Neuronal stem cell (in vitro differentiated cells): ENCODE measurements around the gene USP53.

ENCODE experiments used
- DNase-seq: peaks from one replicate; pipeline ENCODE4 v3.0.0-alpha.2; 2013; ENCODE audit warnings: low spot score
- H2AFZ ChIP-seq: one replicate; pipeline ENCODE4 v1.6.1; 2013; ENCODE audit warnings: mild to moderate bottlenecking, low read length, inconsistent platforms
- H2AK5ac ChIP-seq: 2 replicates; pipeline ENCODE4 v1.6.1; 2013; ENCODE audit warnings: low read depth, mild to moderate bottlenecking, inconsistent platforms, low read length, moderate library complexity, mixed read lengths
- H2BK120ac ChIP-seq: 2 replicates; pipeline ENCODE4 v1.6.1; 2013; ENCODE audit warnings: low read depth, mild to moderate bottlenecking, inconsistent platforms, low read length, moderate library complexity, mixed read lengths
- H2BK12ac ChIP-seq: one replicate; pipeline ENCODE4 v1.6.1; 2013; ENCODE audit warnings: low read length, inconsistent platforms
- H2BK15ac ChIP-seq: 2 replicates; pipeline ENCODE4 v1.6.1; 2013; ENCODE audit warnings: mild to moderate bottlenecking, low read length, inconsistent platforms, mixed read lengths
- H2BK5ac ChIP-seq: one replicate; pipeline ENCODE4 v1.6.1; 2013; ENCODE audit warnings: inconsistent platforms, mild to moderate bottlenecking, low read length, moderate library complexity
- H3K14ac ChIP-seq: one replicate; pipeline ENCODE4 v1.6.1; 2013; ENCODE audit warnings: low read length, inconsistent platforms
- H3K18ac ChIP-seq: 2 replicates; pipeline ENCODE4 v1.6.1; 2013; ENCODE audit warnings: low read length, inconsistent platforms
- H3K23ac ChIP-seq: 2 replicates; pipeline ENCODE4 v1.6.1; 2013; ENCODE audit warnings: low read depth, mild to moderate bottlenecking, mixed read lengths, low read length, inconsistent platforms; ENCODE audit not compliant: poor library complexity
- H3K27ac ChIP-seq: replicated peaks from 3 replicates; pipeline ENCODE4 v1.5.1; 2013; ENCODE audit warnings: low read length, inconsistent platforms
- H3K27me3 ChIP-seq, 3 experiments: 2 replicates each; pipeline ENCODE4 v1.6.1; 2013; ENCODE audit warnings: low read length in 3 of 3, mild to moderate bottlenecking in 2 of 3, inconsistent platforms in 1 of 3, low read depth in 1 of 3, mixed read lengths in 1 of 3, moderate library complexity in 1 of 3; ENCODE audit not compliant: control insufficient read depth in 3 of 3, insufficient read depth in 3 of 3
- H3K36me3 ChIP-seq, 2 donors: replicated peaks in 1 of 2; 2 replicates each; pipeline ENCODE4 v1.6.1; 2013; ENCODE audit warnings: low read length in 2 of 2; ENCODE audit not compliant: control insufficient read depth in 2 of 2, insufficient read depth in 2 of 2
- H3K4ac ChIP-seq: 2 replicates; pipeline ENCODE4 v1.6.1; 2013; ENCODE audit warnings: inconsistent platforms, mild to moderate bottlenecking, low read length, moderate library complexity
- H3K4me1 ChIP-seq, 2 donors: 1 replicate in 1 of 2; 2 replicates in 1 of 2; pipeline ENCODE4 v1.6.1; 2013; ENCODE audit warnings: low read length in 2 of 2, low read depth in 1 of 2; ENCODE audit not compliant: control insufficient read depth in 2 of 2, insufficient read depth in 1 of 2
- H3K4me2 ChIP-seq: one replicate; pipeline ENCODE4 v1.6.1; 2013; ENCODE audit warnings: mild to moderate bottlenecking, low read length, inconsistent platforms; ENCODE audit not compliant: insufficient read depth, poor library complexity, severe bottlenecking
- H3K4me3 ChIP-seq, 2 donors: 2 replicates each; pipeline ENCODE4 v1.5.1; 2013; ENCODE audit warnings: low read length in 2 of 2, mild to moderate bottlenecking in 2 of 2, inconsistent platforms in 1 of 2, moderate library complexity in 1 of 2
- H3K79me1 ChIP-seq: one replicate; pipeline ENCODE4 v1.6.1; 2013; ENCODE audit warnings: low read depth, mild to moderate bottlenecking, inconsistent platforms, low read length, moderate library complexity
- H3K9ac ChIP-seq: one replicate; pipeline ENCODE4 v1.6.1; 2013; ENCODE audit warnings: mild to moderate bottlenecking, low read depth, low read length, inconsistent platforms; ENCODE audit not compliant: poor library complexity
- H3K9me3 ChIP-seq, 2 donors: replicated peaks in 1 of 2; 2 replicates each; pipeline versions ENCODE3 to v1.6.1; 2013; ENCODE audit warnings: low read length in 2 of 2, mild to moderate bottlenecking in 2 of 2, inconsistent platforms in 1 of 2, low read depth in 1 of 2, mixed read lengths in 1 of 2, moderate library complexity in 1 of 2; ENCODE audit not compliant: control insufficient read depth in 2 of 2, insufficient read depth in 1 of 2
- H4K8ac ChIP-seq: one replicate; pipeline ENCODE4 v1.6.1; 2013; ENCODE audit warnings: low read depth, mild to moderate bottlenecking, inconsistent platforms, low read length, moderate library complexity
- H4K91ac ChIP-seq: one replicate; pipeline ENCODE4 v1.6.1; 2013; ENCODE audit warnings: low read length, low read depth, mild to moderate bottlenecking, inconsistent platforms; ENCODE audit not compliant: poor library complexity
- WGBS, 2 donors: extraction: QIAGEN DNeasy Blood & Tissue Kit; methylation state at CpG; one replicate each; pipeline ENCODE4 v1.1.7; 2013; ENCODE audit warnings: missing lambda C conversion rate in 2 of 2, mixed read lengths in 1 of 2; ENCODE audit not compliant: insufficient read length in 2 of 2, insufficient replicate concordance in 1 of 2; ENCODE audit errors: extremely low coverage in 2 of 2; 5-methylcytosine and 5-hydroxymethylcytosine counted together

USP53 gene

GRCh38 chr4:119218093-119218492, 5.6 kb downstream of the USP53 start:
- WGBS, 2 donors: no CpG with 5 or more reads among the region's 1 CpG
- H2BK15ac ChIP-seq: no peak overlapping the region
- H3K4ac ChIP-seq: no peak overlapping the region
- no peaks in the 10 kb centered on the region for H3K36me3 ChIP-seq
- no peaks in the 10 kb centered on the region for H3K9me3 ChIP-seq
- H3K9ac ChIP-seq: no peak overlapping the region
- H3K4me3 ChIP-seq: no peak overlapping the region
- no peaks in the 10 kb centered on the region for H3K4me1 ChIP-seq
- no peaks in the 10 kb centered on the region for H3K79me1 ChIP-seq
- H2BK120ac ChIP-seq: no peak overlapping the region
- H3K14ac ChIP-seq: no peak overlapping the region
- no peak overlapping the region for H2BK12ac ChIP-seq
- H3K4me2 ChIP-seq: no peak overlapping the region
- H3K23ac ChIP-seq: no peak overlapping the region
- no peak overlapping the region for H3K18ac ChIP-seq
- no peak for DNase-seq
- H4K8ac ChIP-seq: no peak overlapping the region
- H2AK5ac ChIP-seq: no peak overlapping the region
- H2AFZ ChIP-seq: no peak overlapping the region
- no peak overlapping the region for H3K27ac ChIP-seq
- H3K27me3 ChIP-seq: no peaks in the 10 kb centered on the region
- H4K91ac ChIP-seq: no peak overlapping the region
- H2BK5ac ChIP-seq: no peak overlapping the region

- no peak for DNase-seq
- Histone ChIP-seq H3K4me3 (no peak overlapping the region), H3K36me3 (no peaks in the 10 kb centered on the region), H4K8ac (no peak overlapping the region), H2BK15ac (no peak overlapping the region), H2BK120ac (no peak overlapping the region), H3K4ac (no peak overlapping the region), H3K4me2 (no peak overlapping the region), H3K9me3 (no peaks in the 10 kb centered on the region), H2BK5ac (no peak overlapping the region), H3K79me1 (no peaks in the 10 kb centered on the region), H3K14ac (no peak overlapping the region), H2AFZ (no peak overlapping the region), H3K23ac (no peak overlapping the region), H3K9ac (no peak overlapping the region), H3K27ac (no peak overlapping the region), H3K4me1 (no peaks in the 10 kb centered on the region), H4K91ac (no peak overlapping the region), H2BK12ac (no peak overlapping the region), H3K18ac (no peak overlapping the region), H2AK5ac (no peak overlapping the region), H3K27me3 (no peaks in the 10 kb centered on the region)
- WGBS, 2 donors: no CpG with 5 or more reads among the region's 4 CpGs
Observed at GRCh38 chr4:119221412-119221811, 8.9 kb downstream of the USP53 start.

DNA sequence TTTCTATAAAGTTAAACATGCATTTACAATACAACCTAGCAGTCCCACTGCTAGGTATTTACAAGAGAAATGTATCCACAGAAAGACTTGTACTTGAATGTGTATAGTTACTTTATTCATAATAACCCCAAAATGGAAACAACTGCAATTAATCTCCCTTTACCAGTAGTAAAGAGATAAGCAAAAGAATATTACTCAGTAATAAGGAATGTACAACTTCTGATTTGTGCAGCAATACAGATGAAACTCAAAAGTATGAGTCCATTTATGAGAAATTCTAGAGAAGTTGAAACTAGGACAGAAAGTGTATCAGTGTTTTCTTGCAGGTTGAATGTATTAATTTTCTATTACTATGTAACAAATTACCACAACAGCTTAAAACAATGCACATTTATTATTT, 15.2 kb downstream of the USP53 start:
- H2BK5ac ChIP-seq: no peak overlapping the region
- H3K9me3 ChIP-seq: peaks cover 0 to 3% of the 10 kb centered on the region in 2 donors
- H3K27ac ChIP-seq: no peak overlapping the region
- H3K4ac ChIP-seq: no peak overlapping the region
- H2BK15ac ChIP-seq: no peak overlapping the region
- H3K23ac ChIP-seq: no peak overlapping the region
- no peak overlapping the region for H2AFZ ChIP-seq
- no peak overlapping the region for H2AK5ac ChIP-seq
- no peak overlapping the region for H3K9ac ChIP-seq
- no peak overlapping the region for H3K4me2 ChIP-seq
- H3K14ac ChIP-seq: no peak overlapping the region
- H3K4me1 ChIP-seq: no peaks in the 10 kb centered on the region
- no peak overlapping the region for H2BK12ac ChIP-seq
- no peak overlapping the region for H2BK120ac ChIP-seq
- H4K91ac ChIP-seq: no peak overlapping the region
- no peaks in the 10 kb centered on the region for H3K36me3 ChIP-seq
- no peak overlapping the region for H4K8ac ChIP-seq
- no peak overlapping the region for H3K4me3 ChIP-seq
- H3K79me1 ChIP-seq: no peaks in the 10 kb centered on the region
- no peaks in the 10 kb centered on the region for H3K27me3 ChIP-seq
- no peak for DNase-seq
- no peak overlapping the region for H3K18ac ChIP-seq

DNA sequence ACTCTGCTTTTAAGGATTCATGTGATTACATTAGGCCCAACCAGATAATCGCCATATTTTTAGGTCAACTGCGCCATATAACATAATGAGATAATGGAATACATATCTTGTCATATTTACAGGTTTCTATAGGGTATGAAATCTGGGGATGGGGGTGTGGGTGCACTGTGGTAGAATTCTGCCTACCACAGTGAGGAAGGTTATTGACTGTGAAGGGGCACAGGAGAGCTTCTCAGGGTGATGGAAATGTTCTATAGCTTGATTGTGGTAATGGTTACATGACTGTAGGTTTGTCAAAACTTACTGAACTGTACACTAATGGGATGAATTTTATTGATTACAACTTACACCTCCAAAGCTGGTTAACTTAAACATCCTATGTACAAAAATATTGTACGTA, 15.9 kb downstream of the USP53 start:
- peaks cover 0 to 3% of the 10 kb centered on the region in 2 donors for H3K9me3 ChIP-seq

More for the DNA sequence above, 15.9 kb downstream of the USP53 start:
- WGBS, 2 donors: no CpG with 5 or more reads among the region's 3 CpGs
- H2BK15ac ChIP-seq: no peak overlapping the region
- H2BK120ac ChIP-seq: no peak overlapping the region
- H3K14ac ChIP-seq: no peak overlapping the region
- no peaks in the 10 kb centered on the region for H3K36me3 ChIP-seq
- no peak overlapping the region for H2BK5ac ChIP-seq
- H2AFZ ChIP-seq: no peak overlapping the region
- no peaks in the 10 kb centered on the region for H3K4me1 ChIP-seq
- no peak overlapping the region for H3K27ac ChIP-seq
- no peak overlapping the region for H3K18ac ChIP-seq
- no peak overlapping the region for H3K4me2 ChIP-seq
- no peak overlapping the region for H4K91ac ChIP-seq
- H3K9ac ChIP-seq: no peak overlapping the region
- no peaks in the 10 kb centered on the region for H3K79me1 ChIP-seq
- H3K4ac ChIP-seq: no peak overlapping the region
- no peaks in the 10 kb centered on the region for H3K27me3 ChIP-seq
- H3K4me3 ChIP-seq: no peak overlapping the region
- H3K23ac ChIP-seq: no peak overlapping the region
- DNase-seq: no peak
- no peak overlapping the region for H2BK12ac ChIP-seq
- H2AK5ac ChIP-seq: no peak overlapping the region
- no peak overlapping the region for H4K8ac ChIP-seq
